Measurements from ENCODE around the gene CWC22. TPM values are rescaled to one million over a fixed set of nuclear protein-coding genes. Genes with fewer than 3 reads are reported as not detected.
"Not testable (repeated sequence)": the region's sequence is repeated elsewhere in the genome, so short reads cannot be mapped to it uniquely, and the experiment has no call there.

Gene CWC22
- total RNA-seq, 4 donors from 2014 or later, result 23.3 to 28.3 (median 25.5) TPM

- Histone ChIP-seq H3K4me3 (no peak overlapping the region), H3K27me3 (no peaks in the 10 kb centered on the region), H3K4me1 (peaks cover 0 to 13% (median 4%) of the 10 kb centered on the region in 3 donors), H3K9me3 (no peaks in the 10 kb centered on the region), H3K27ac (no peak overlapping the region), H3K36me3 (peaks cover 0 to 9% of the 10 kb centered on the region in 2 donors)
- 85 to 100% methylated on average over 3 of the region's 3 CpGs for WGBS, 2 donors (ENCODE audit: low coverage in 1 of 2)
- TF ChIP-seq, protein P1, sequence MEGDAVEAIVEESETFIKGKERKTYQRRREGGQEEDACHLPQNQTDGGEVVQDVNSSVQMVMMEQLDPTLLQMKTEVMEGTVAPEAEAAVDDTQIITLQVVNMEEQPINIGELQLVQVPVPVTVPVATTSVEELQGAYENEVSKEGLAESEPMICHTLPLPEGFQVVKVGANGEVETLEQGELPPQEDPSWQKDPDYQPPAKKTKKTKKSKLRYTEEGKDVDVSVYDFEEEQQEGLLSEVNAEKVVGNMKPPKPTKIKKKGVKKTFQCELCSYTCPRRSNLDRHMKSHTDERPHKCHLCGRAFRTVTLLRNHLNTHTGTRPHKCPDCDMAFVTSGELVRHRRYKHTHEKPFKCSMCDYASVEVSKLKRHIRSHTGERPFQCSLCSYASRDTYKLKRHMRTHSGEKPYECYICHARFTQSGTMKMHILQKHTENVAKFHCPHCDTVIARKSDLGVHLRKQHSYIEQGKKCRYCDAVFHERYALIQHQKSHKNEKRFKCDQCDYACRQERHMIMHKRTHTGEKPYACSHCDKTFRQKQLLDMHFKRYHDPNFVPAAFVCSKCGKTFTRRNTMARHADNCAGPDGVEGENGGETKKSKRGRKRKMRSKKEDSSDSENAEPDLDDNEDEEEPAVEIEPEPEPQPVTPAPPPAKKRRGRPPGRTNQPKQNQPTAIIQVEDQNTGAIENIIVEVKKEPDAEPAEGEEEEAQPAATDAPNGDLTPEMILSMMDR (IDR thresholded peaks at IDR 0.05), result peak in 1 of 4 experiments; percentile 47
- no peak for TF ChIP-seq POLR2A (IDR thresholded peaks at IDR 0.05)
- ATAC-seq, result no peak
These were observed 70.4 kb downstream of the CWC22 start for GRCh38 chr2:179936654-179937053.

DNA sequence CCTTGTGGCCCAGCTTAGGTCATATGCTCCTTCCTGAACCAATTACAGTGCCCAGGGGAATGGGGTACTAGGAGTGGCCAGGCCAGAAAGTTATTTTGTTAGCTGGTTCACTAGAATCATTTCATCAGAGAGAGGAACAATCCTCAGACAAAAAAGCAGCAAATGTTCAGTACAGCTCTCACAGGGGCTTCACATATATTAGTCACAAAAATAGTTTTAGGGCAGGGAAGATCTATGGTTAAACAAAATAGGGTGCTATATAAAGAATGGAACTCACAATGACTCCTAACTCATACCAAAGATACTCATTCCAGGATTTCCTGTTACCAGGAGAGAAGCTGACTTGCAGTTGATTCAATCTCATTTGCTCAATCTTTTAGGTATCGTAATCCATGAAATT is 71.0 kb downstream of the CWC22 start:
- TF ChIP-seq, protein P1 (IDR thresholded peaks at IDR 0.05), result no peak
- no peak for TF ChIP-seq EP300 (IDR thresholded peaks at IDR 0.05)
- TF ChIP-seq POLR2A (IDR thresholded peaks at IDR 0.05), result no peak
- no peak for TF ChIP-seq POLR2AphosphoS5 (IDR thresholded peaks at IDR 0.05)
- H3K36me3 ChIP-seq, result peaks cover 0 to 9% of the 10 kb centered on the region in 2 donors
- 91 to 100% methylated on average over 1 of the region's 1 CpG for WGBS, 2 donors (ENCODE audit: low coverage in 1 of 2)
- no peaks in the 10 kb centered on the region for H3K9me3 ChIP-seq
- no peak overlapping the region for H3K4me3 ChIP-seq
- ATAC-seq, result no peak
- H3K27me3 ChIP-seq, result no peaks in the 10 kb centered on the region
- H3K27ac ChIP-seq, result no peak overlapping the region
- peaks cover 0 to 13% (median 4%) of the 10 kb centered on the region in 3 donors for H3K4me1 ChIP-seq

DNA sequence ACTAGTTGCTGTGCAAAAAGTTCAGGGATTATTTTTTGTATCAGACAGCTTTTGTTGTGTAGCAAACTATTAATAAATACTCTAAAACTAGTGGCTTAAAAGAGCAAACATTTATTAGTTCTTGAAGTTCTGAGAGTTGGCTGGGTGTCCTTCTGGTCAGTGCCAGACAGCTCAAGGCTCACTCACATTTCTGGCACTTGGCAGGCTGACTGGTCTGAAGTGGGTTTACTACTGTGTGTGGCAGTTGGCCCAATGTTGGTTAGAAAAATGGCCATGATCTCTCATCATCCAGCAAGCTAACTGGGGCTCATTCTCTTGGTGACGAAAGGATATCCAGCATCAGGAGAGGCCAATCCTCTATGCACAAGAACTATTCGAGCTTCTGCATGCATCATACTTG is 74.3 kb downstream of the CWC22 start:
- peak; percentile 58 for ATAC-seq
- H3K9me3 ChIP-seq, result no peaks in the 10 kb centered on the region
- peaks cover 0 to 3% of the 10 kb centered on the region in 2 donors for H3K36me3 ChIP-seq
- TF ChIP-seq, protein P1 (IDR thresholded peaks at IDR 0.05), result no peak
- TF ChIP-seq POLR2A (IDR thresholded peaks at IDR 0.05), result no peak
- no peak for TF ChIP-seq POLR2AphosphoS5 (IDR thresholded peaks at IDR 0.05)
- H3K4me1 ChIP-seq, result peaks cover 0 to 13% (median 4%) of the 10 kb centered on the region in 3 donors
- no peak overlapping the region for H3K4me3 ChIP-seq
- 38% methylated on average over 1 of the region's 2 CpGs for WGBS, 2 donors (ENCODE audit: low coverage in 1 of 2)
- H3K27ac ChIP-seq, result no peak overlapping the region
- H3K27me3 ChIP-seq, result no peaks in the 10 kb centered on the region

DNA sequence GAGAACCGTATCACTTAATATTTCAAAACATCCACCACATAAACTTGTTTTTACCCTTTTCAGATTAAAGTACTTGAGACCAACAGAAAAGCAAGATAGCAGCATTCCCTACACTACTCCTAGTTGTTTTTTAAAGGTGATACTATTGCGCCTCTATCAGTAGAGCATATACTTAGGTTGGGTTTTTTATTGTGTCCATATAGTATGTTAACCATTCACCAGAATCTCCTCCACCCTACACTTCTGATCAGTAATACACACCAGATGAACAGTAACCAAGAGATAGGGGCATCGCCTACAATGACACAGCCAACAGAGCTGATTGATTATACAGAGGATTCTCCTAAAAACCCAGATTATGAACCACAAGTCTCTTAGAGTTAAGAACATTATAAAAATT is 75.6 kb downstream of the CWC22 start:
- Histone ChIP-seq H3K4me1 (peaks cover 0 to 13% (median 4%) of the 10 kb centered on the region in 3 donors), H3K27me3 (no peaks in the 10 kb centered on the region), H3K36me3 (peaks cover 0 to 7% of the 10 kb centered on the region in 2 donors), H3K27ac (no peak overlapping the region), H3K4me3 (no peak overlapping the region), H3K9me3 (peaks cover 0 to 8% (median 0%) of the 10 kb centered on the region in 3 donors)
- TF ChIP-seq, protein P1 (IDR thresholded peaks at IDR 0.05), result no peak
- WGBS, 2 donors (ENCODE audit: low coverage in 1 of 2), result 64 to 100% methylated on average over 2 to 3 of the region's 3 CpGs
- no peak for ATAC-seq

DNA sequence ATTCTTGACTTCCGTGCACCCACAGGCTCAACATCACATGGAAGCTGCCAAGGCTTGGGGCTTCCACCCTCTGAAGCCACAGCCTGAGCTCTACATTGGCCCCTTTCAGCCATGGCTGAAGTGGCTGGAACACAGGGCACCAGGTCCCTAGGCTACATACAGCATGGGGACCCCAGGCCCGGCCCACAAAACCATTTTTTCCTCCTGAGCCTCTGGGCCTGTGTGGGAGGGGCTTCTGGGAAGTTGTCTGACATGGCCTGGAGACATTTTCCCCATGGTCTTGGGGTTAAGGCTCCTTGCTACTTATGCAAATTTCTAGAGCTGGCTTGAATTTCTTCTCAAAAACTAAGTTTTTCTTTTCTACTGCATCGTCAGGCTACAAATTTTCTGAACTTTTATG is 77.1 kb downstream of the CWC22 start:
- not testable (repeated sequence) for H3K36me3 ChIP-seq, ATAC-seq, H3K27ac ChIP-seq, H3K4me3 ChIP-seq, H3K27me3 ChIP-seq
- 100% methylated on average over 1 to 2 of the region's 3 CpGs for WGBS, 2 donors (ENCODE audit: low coverage in 1 of 2)
- Histone ChIP-seq H3K4me1 (peaks cover 0 to 13% (median 4%) of the 10 kb centered on the region in 3 donors), H3K9me3 (peaks cover 0 to 18% (median 0%) of the 10 kb centered on the region in 3 donors)

Measured in gastroesophageal sphincter (tissue), 4 donors.